ENCODE results near the gene LGR6.

GRCh38 chr1:202184750-202185460 lies 8.7 kb upstream of the LGR6 start:
- TF ChIP-seq CTCF (IDR thresholded peaks at IDR 0.05) = peak in 3 of 4 experiments; percentile 54 to 83 (median 75)
- TF ChIP-seq POLR2AphosphoS5 (IDR thresholded peaks at IDR 0.05) = no peak
- TF ChIP-seq POLR2A (IDR thresholded peaks at IDR 0.05) = no peak
- TF ChIP-seq EP300 (IDR thresholded peaks at IDR 0.05) = no peak

All from gastroesophageal sphincter (tissue), 3 donors.